NOMO-1 treated with DMSO at 0.1 percent for 48 hours (cell line): ENCODE results near the gene MRPL34.
"Not testable (repeated sequence)": the region's sequence is repeated elsewhere in the genome, so short reads cannot be mapped to it uniquely, and the experiment has no call there.

ENCODE experiments used
- DNase-seq: peaks from one replicate; lab custom pipeline; 2025; ENCODE audit not compliant: unreplicated experiment; lab: John Stamatoyannopoulos, UW

MRPL34 gene

GRCh38 chr19:17305517-17306284, at the start of gene MRPL34:
MRPL34 (plus strand) TSS chr19:17305872; CDS start chr19:17305893, 21 bp downstream.
- peak; percentile 100 for DNase-seq

- DNase-seq = no peak
These were observed 49.5 kb upstream of the MRPL34 start for GRCh38 chr19:17256130-17256529.

- DNase-seq = no peak
These were observed 46.4 kb upstream of the MRPL34 start for GRCh38 chr19:17259118-17259780.

- DNase-seq = no peak
These were observed 45.7 kb upstream of the MRPL34 start for GRCh38 chr19:17259934-17260333.

- DNase-seq = peak; percentile 78
These were observed 44.8 kb upstream of the MRPL34 start for GRCh38 chr19:17260842-17261325.

DNA sequence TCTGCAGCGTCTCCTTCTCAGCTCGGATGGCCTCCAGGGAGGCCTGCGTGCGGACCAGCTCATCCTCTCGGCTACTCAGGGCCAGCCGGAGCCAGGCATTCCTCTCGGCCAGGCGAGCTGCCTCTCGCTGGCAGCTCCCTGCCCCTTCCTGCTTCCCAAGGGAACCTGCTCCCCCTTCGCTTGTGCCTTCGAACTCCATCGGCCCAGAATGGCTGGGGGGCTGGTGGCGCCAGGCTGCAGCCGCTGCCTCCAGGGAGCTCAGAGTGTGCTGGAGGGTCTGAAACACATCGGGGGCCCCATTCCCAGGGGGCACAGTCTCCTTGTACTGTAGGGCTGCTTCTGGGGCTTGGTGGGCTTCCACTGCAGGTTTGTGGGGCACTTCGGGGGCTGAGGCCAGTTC, 43.1 kb upstream of the MRPL34 start:
- no peak for DNase-seq

- DNase-seq = no peak
These were observed 41.7 kb upstream of the MRPL34 start for GRCh38 chr19:17263712-17264640.

DNA sequence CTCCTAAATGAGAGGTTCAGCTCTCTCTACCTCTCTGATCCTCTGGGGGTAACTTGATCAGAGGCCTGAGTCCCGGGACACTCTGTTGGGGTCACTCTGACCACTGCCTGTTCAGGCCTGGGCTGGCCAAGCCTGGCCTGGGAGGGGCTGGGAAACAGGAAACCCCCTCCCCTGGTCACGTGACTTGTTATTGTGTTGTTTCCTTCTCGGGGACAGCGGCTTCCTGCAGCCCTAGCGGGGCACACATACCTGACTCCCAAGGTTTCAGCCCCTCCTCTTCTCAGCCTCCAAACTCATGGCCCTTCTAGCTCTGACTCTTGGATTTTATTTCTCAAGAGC, 41.1 kb upstream of the MRPL34 start, which contains the start of gene USHBP1:
Gene USHBP1, minus strand, starts transcription at position 105 of the 339 bp plus-strand sequence. CDS start 446 bp downstream, outside the sequence.
- no peak for DNase-seq

GRCh38 chr19:17266026-17266425, 39.6 kb upstream of the MRPL34 start:
- DNase-seq = no peak

DNA sequence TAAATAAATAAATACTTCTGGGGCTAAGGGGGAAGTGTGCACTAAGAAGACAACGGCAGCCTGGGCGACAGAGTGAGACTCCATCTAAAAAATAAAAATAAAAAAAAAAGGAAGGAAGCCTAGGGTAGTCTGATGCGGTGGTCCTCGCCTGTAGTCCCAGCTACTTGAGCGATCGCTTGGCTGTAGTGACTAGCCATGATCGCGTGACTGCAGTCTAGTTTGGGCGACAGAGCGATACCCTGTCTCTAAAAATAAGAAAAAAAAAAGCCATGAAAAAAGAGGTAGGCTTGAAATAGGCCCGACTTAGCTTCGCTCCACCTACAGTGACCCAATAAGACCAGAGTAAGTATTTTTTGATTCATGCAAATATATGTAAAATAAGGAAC, 39.1 kb upstream of the MRPL34 start:
- peak; percentile 72 for DNase-seq

GRCh38 chr19:17266975-17267788, 38.5 kb upstream of the MRPL34 start, which contains the start of gene BABAM1:
BABAM1 (plus strand) TSS chr19:17267443; CDS start chr19:17268807, 1,364 bp downstream.
- peak; percentile 100 for DNase-seq

DNA sequence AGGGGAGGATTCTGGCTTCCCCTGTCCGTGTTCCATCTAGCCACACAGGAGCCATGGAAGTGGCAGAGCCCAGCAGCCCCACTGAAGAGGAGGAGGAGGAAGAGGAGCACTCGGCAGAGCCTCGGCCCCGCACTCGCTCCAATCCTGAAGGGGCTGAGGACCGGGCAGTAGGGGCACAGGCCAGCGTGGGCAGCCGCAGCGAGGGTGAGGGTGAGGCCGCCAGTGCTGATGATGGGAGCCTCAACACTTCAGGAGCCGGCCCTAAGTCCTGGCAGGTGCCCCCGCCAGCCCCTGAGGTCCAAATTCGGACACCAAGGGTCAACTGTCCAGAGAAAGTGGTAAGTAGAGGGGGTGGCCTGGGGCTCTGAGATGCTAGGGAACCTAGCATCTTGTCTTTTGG, 36.9 kb upstream of the MRPL34 start:
- no peak for DNase-seq

- DNase-seq = not testable (repeated sequence)
These were observed 30.8 kb upstream of the MRPL34 start for GRCh38 chr19:17274892-17275291.

DNA sequence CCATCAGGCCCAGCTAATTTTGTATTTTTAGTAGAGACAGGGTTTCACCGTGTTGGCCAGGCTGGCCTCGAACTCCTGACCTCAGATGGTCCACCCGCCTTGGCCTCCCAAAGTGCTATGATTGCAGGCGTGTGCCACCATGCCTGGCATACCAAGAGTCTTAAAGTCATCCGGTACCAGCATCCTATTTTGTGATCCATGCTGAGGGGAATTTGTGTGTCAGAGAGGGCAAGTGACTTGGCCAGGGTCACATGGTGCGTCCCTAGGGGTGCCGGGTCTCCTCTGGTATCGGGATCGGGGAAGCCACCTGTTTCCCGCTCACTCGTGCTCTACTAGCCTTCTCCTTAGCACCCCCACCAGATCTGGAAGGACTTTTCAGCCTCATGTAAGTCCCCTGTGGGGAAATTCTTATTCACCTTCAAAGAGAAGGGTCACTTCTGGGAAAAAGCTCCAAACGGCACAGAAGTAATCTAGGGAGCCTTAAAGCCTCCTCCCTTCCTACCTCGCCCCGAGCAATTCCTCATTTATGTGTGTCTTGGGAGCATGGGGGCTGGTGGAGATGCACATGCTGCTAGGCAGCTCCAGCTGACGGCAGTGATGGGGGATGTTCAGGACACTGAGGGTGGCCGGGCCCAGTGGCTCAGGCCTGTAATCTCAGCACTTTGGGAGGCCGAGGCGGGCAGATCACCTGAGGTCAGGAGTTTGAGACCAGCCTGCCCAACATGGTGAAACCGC, 30.1 kb upstream of the MRPL34 start:
- DNase-seq = no peak

GRCh38 chr19:17279436-17279835, 26.2 kb upstream of the MRPL34 start:
- no peak for DNase-seq

DNA sequence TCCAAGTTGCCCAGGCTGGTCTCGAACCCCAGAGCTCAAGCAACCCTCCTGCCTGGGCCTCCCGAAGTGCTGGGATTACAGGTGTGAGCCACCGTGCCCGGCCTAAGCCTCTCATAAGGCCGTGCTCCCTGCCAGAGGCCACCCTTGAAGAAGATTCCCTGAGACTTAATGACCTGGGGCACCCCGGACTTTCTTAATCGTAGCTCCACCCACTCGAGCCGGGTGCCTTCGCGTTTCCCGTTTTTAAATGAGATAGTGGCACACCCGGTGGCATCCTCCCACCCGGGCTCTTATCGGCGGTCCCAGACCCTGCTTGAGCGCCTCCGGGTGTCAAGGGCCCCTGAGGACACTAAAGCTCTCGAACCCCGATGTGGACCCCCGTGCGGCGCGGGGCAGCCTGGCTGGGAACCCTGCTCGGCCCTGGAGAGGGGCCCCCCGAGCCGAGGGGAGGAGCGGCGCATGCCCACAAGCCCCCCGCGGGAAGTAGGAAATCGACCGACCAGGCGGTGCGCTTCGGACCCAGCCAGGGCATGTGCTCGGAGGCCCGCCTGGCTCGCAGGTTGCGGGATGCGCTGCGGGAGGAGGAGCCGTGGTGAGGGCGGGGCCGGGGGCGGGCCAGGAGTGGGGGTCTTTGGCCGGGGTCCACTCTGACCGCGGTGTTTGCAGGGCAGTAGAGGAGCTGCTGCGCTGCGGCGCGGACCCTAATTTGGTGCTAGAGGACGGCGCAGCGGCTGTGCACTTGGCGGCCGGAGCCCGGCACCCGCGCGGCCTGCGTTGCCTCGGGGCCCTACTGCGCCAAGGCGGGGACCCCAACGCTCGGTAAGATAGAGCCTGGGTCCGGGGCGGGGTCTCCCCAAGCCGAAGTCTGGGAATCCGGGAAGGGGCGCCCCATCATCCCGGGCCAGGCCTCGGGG, 24.0 kb upstream of the MRPL34 start, which contains the start of gene ANKLE1:
Gene ANKLE1, plus strand, starts transcription at position 511 of the 914 bp plus-strand sequence. Its CDS starts 20 bp downstream, at position 531.
- DNase-seq = peak; percentile 29

GRCh38 chr19:17282488-17283125, 23.1 kb upstream of the MRPL34 start:
- peak; percentile 87 for DNase-seq

- DNase-seq = no peak
These were observed 22.1 kb upstream of the MRPL34 start for GRCh38 chr19:17283504-17283996.
